Measurements from ENCODE around the gene MUC5B. TPM values are rescaled to one million over a fixed set of nuclear protein-coding genes. Genes with fewer than 3 reads are reported as not detected.

Gene MUC5B
- total and polyA plus RNA-seq, 2 donors (not counting 3 experiments of a cell fraction or from before 2014, with no cell fraction given): not detected

DNA sequence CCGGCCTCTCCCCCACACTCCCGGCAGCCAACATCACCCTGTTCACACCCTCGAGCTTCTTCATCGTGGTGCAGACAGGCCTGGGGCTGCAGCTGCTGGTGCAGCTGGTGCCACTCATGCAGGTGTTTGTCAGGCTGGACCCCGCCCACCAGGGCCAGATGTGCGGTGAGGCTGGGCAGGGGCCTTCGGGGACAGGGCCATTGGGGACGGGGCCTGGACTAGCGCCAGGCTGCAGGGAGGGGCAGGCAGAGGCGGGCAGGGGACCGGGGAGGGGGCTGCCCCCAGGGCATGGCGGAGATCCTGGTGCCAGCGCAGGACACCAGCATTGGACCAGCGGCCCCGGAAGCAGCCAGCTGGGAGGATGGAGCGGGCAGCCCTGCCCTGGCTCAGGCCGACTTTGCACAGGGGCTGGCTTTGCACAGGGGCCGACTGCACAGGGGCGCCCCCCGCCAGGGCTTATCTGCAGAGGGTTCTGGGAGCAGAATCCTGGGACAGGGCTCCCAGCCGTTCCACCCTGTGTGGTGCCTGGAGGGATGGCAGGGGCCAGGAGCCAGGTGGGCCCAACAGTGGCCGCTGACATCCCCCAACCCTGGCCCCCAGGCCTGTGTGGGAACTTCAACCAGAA lies 8.6 kb downstream of the MUC5B start:
- no peak overlapping the region for H3K4me3 ChIP-seq (replicated peaks in 1 of 3; ENCODE audit: insufficient read depth in 1 of 3, low read depth in 1 of 3, low read length in 3 of 3)
- ChIA-PET POLR2A (no interaction called here), CTCF (no interaction called here)
- H3K9ac ChIP-seq (replicated peaks; ENCODE audit: extremely low read depth, insufficient read depth, low read length): no peak overlapping the region
- no peaks in the 10 kb centered on the region for H3K4me1 ChIP-seq (ENCODE audit: control insufficient read depth, extremely low read depth, insufficient read depth, low read length)
- H3K4me2 ChIP-seq (ENCODE audit: insufficient read depth, low read length): no peak overlapping the region
- no peaks in the 10 kb centered on the region for H3K36me3 ChIP-seq (ENCODE audit: control insufficient read depth in 2 of 2, extremely low read depth in 1 of 2, insufficient read depth in 2 of 2, low read length in 2 of 2)
- FAIRE-seq (no peak), DNase-seq (ENCODE audit: low read depth, low spot score) (no peak)
- H4K20me1 ChIP-seq (replicated peaks; ENCODE audit: control insufficient read depth, extremely low read depth, insufficient read depth, low read length): no peaks in the 10 kb centered on the region
- intact Hi-C loops (cut with micrococcal nuclease): no loop called here
- dilution Hi-C loops (cut with MboI; ENCODE audit: extremely low pct_ligation_motif_present, low sequenced_read_pairs): no loop called here
- no peaks in the 10 kb centered on the region for H3K27me3 ChIP-seq (ENCODE audit: control insufficient read depth in 2 of 2, insufficient read depth in 2 of 2, low read length in 2 of 2)
- H3K9me1 ChIP-seq (replicated peaks; ENCODE audit: control insufficient read depth, extremely low read depth, insufficient read depth, low read length): no peaks in the 10 kb centered on the region
- TF ChIP-seq MYC (IDR thresholded peaks at IDR 0.05; ENCODE audit: low read depth, low read length) (no peak), FOS (IDR thresholded peaks at IDR 0.05; ENCODE audit: borderline replicate concordance, insufficient read depth, low read length) (no peak), POLR2AphosphoS5 (IDR thresholded peaks at IDR 0.05; ENCODE audit: insufficient read depth, low read depth, low read length) (no peak), POLR2A (IDR thresholded peaks at IDR 0.05; ENCODE audit: low read depth, low read length) (no peak), JUN (IDR thresholded peaks at IDR 0.05; ENCODE audit: borderline replicate concordance, insufficient read depth, insufficient read length, low read depth) (no peak), GATA2 (IDR thresholded peaks at IDR 0.05; ENCODE audit: insufficient read depth, insufficient read length, low read depth, low read length) (no peak), EZH2 (IDR thresholded peaks at IDR 0.05; ENCODE audit: borderline replicate concordance, low read depth, low read length, severe bottlenecking) (no peak)
- TF ChIP-seq, protein P1, sequence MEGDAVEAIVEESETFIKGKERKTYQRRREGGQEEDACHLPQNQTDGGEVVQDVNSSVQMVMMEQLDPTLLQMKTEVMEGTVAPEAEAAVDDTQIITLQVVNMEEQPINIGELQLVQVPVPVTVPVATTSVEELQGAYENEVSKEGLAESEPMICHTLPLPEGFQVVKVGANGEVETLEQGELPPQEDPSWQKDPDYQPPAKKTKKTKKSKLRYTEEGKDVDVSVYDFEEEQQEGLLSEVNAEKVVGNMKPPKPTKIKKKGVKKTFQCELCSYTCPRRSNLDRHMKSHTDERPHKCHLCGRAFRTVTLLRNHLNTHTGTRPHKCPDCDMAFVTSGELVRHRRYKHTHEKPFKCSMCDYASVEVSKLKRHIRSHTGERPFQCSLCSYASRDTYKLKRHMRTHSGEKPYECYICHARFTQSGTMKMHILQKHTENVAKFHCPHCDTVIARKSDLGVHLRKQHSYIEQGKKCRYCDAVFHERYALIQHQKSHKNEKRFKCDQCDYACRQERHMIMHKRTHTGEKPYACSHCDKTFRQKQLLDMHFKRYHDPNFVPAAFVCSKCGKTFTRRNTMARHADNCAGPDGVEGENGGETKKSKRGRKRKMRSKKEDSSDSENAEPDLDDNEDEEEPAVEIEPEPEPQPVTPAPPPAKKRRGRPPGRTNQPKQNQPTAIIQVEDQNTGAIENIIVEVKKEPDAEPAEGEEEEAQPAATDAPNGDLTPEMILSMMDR (IDR thresholded peaks at IDR 0.05; ENCODE audit: extremely low read depth in 1 of 2, insufficient read depth in 1 of 2, low read depth in 1 of 2, low read length in 2 of 2): no peak
- TF ChIP-seq, protein P2, sequence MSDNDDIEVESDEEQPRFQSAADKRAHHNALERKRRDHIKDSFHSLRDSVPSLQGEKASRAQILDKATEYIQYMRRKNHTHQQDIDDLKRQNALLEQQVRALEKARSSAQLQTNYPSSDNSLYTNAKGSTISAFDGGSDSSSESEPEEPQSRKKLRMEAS (IDR thresholded peaks at IDR 0.05; ENCODE audit: insufficient read depth, insufficient read length): no peak
- no peaks in the 10 kb centered on the region for H3K9me3 ChIP-seq (replicated peaks; ENCODE audit: control insufficient read depth, insufficient read depth, low read length)
- H3K79me2 ChIP-seq (ENCODE audit: control insufficient read depth, insufficient read depth, low read length): no peaks in the 10 kb centered on the region
- no peak overlapping the region for H2AFZ ChIP-seq (ENCODE audit: low read depth, low read length)
- no peak overlapping the region for H3K27ac ChIP-seq (ENCODE audit: insufficient read depth, low read depth, low read length)
- no TSS peak for BruUV-seq (replicated peaks)

All from endothelial cell of umbilical vein (primary cell).